HepG2 (cell line): Measurements from ENCODE around the gene TBC1D5. TPM values are rescaled to one million over a fixed set of nuclear protein-coding genes. Genes with fewer than 3 reads are reported as not detected.

Experiments
- ATAC-seq: fragments of 200-7000 bp; cut with Tn5 transposase; 3 replicates; pipeline ENCODE4 v1.9.1; 2020; ENCODE audit warnings: mild to moderate bottlenecking, moderate library complexity
- BruUV-seq: library from RNA; stranded (reverse); fragments of 400-500 nt; replicated peaks from 2 replicates; lab custom pipeline; 2021; lab: Mats Ljungman, UMichigan
- CTCF ChIA-PET: fragments of 300-600 bp; formaldehyde crosslinking; extraction: SDS; loops from one replicate; lab custom pipeline; 2021; ENCODE audit warnings: low total read pairs, inconsistent platforms, low intra/inter-chr PET ratio; lab: Yijun Ruan, JAX
- POLR2A ChIA-PET: fragments of 350-600 bp; sonication (Branson Sonifier 250); formaldehyde crosslinking; loops from one replicate; lab custom pipeline; 2020; ENCODE audit warnings: antibody characterized with exemption, inconsistent platforms; lab: Yijun Ruan, JAX
- DNase-seq: peaks from one replicate; pipeline ENCODE4 v3.0.0-alpha.2; 2015; ENCODE audit warnings: low spot score
- FAIRE-seq: peaks from 3 replicates; lab custom pipeline; 2011; peaks lifted over from hg19 to GRCh38; lab: Jason Lieb, UNC
- H2AFZ ChIP-seq: one replicate; pipeline ENCODE4 v1.6.1; 2011; ENCODE audit warnings: low read length, inconsistent platforms
- H3K27ac ChIP-seq: fragments of 300-600 bp; 3 replicates; pipeline ENCODE4 v1.8.0; 2011; ENCODE audit warnings: mixed run types, mild to moderate bottlenecking, mixed read lengths, low read length, inconsistent platforms; ENCODE audit not compliant: insufficient read depth; ENCODE audit errors: extremely low read length
- H3K27me3 ChIP-seq, 2 experiments: fragments of 200-600 bp in 1 of 2; 2 replicates in 1 of 2; 3 replicates in 1 of 2; pipeline versions ENCODE4 v1.6.0 to v1.8.0; 2011; ENCODE audit warnings: low read length in 2 of 2, mild to moderate bottlenecking in 2 of 2, moderate library complexity in 2 of 2, inconsistent platforms in 1 of 2; ENCODE audit not compliant: insufficient read depth in 2 of 2, control insufficient read depth in 1 of 2
- H3K36me3 ChIP-seq, 2 experiments: fragments of 200-600 bp in 1 of 2; replicated peaks in 1 of 2; 2 replicates in 1 of 2; 3 replicates in 1 of 2; pipeline versions ENCODE4 v1.5.1 to v1.8.0; 2011; ENCODE audit warnings: low read length in 2 of 2, inconsistent platforms in 1 of 2; ENCODE audit not compliant: insufficient read depth in 2 of 2, control insufficient read depth in 1 of 2
- H3K4me1 ChIP-seq: 2 replicates; pipeline ENCODE4 v1.5.1; 2012; ENCODE audit warnings: low read length, inconsistent platforms; ENCODE audit not compliant: insufficient read depth
- H3K4me2 ChIP-seq: 2 replicates; pipeline ENCODE4 v1.6.0; 2011; ENCODE audit warnings: low read depth, low read length, inconsistent platforms
- H3K4me3 ChIP-seq, 3 experiments: fragments of 200-600 bp in 1 of 3; sonication (generic), shearing (Covaris generic) in 1 of 3; replicated peaks in 1 of 3; 2 replicates each; pipeline ENCODE4 v1.5.1; 2011 to 2016; ENCODE audit warnings: low read length in 3 of 3, inconsistent platforms in 2 of 3, low read depth in 2 of 3, mild to moderate bottlenecking in 2 of 3, control low read depth in 1 of 3, mixed read lengths in 1 of 3; ENCODE audit not compliant: insufficient read depth in 1 of 3
- H3K79me2 ChIP-seq: one replicate; pipeline ENCODE4 v1.6.1; 2011; ENCODE audit warnings: low read length, inconsistent platforms; ENCODE audit not compliant: insufficient read depth
- H3K9ac ChIP-seq: 2 replicates; pipeline ENCODE4 v1.6.0; 2011; ENCODE audit warnings: mild to moderate bottlenecking, low read depth, low read length, inconsistent platforms; ENCODE audit not compliant: insufficient read depth
- H3K9me3 ChIP-seq: 2 replicates; pipeline ENCODE4 v1.5.1; 2012; ENCODE audit warnings: mild to moderate bottlenecking, low read length
- H4K20me1 ChIP-seq: 2 replicates; pipeline ENCODE4 v1.6.0; 2011; ENCODE audit warnings: inconsistent platforms, mild to moderate bottlenecking, low read length, moderate library complexity; ENCODE audit not compliant: insufficient read depth
- ATAD3A ChIP-seq: sonication (generic); formaldehyde crosslinking; IDR thresholded peaks from 2 replicates; pipeline ENCODE4 v1.4.0; 2020; ENCODE audit warnings: missing genetic modification reagents
- ATF2 ChIP-seq: sonication (generic); formaldehyde crosslinking; IDR thresholded peaks from 2 replicates; pipeline ENCODE4 v1.4.0; 2020; ENCODE audit warnings: missing genetic modification reagents
- FOXJ3 ChIP-seq: sonication (generic); formaldehyde crosslinking; IDR thresholded peaks from 2 replicates; pipeline ENCODE4 v1.4.0; 2020; ENCODE audit warnings: missing genetic modification reagents, mild to moderate bottlenecking, borderline replicate concordance
- LRRFIP1 ChIP-seq: sonication (generic); formaldehyde crosslinking; conservative IDR thresholded peaks from 2 replicates; pipeline ENCODE4 v1.4.0; 2020; ENCODE audit warnings: missing genetic modification reagents
- NFKBIZ ChIP-seq: IDR thresholded peaks from 2 replicates; pipeline ENCODE4 v1.6.1; 2018; ENCODE audit warnings: missing genetic modification reagents, missing compliant biosample characterization
- PHF5A ChIP-seq: IDR thresholded peaks from one replicate; pipeline ENCODE4 v1.6.1; 2018; ENCODE audit warnings: low read depth, missing genetic modification reagents; ENCODE audit not compliant: unreplicated experiment
- SNAPC2 ChIP-seq: sonication (generic); formaldehyde crosslinking; IDR thresholded peaks from 2 replicates; pipeline ENCODE4 v1.8.1; 2022; ENCODE audit warnings: mild to moderate bottlenecking, missing genetic modification reagents
- SRY ChIP-seq: sonication (generic); formaldehyde crosslinking; IDR thresholded peaks from 2 replicates; pipeline ENCODE4 v1.8.0; 2022; ENCODE audit warnings: mild to moderate bottlenecking, missing genetic modification reagents
- TAF15 ChIP-seq: fragments of 200-400 bp; formaldehyde crosslinking; IDR thresholded peaks from one replicate; pipeline ENCODE4 v1.6.1; 2018; ENCODE audit warnings: mild to moderate bottlenecking, low read depth, low read length; ENCODE audit not compliant: poor library complexity, severe bottlenecking
- ZBTB21 ChIP-seq: sonication (generic); formaldehyde crosslinking; IDR thresholded peaks from 2 replicates; pipeline ENCODE4 v1.4.0; 2020; ENCODE audit warnings: missing genetic modification reagents
- ZBTB3 ChIP-seq: sonication (generic); formaldehyde crosslinking; IDR thresholded peaks from 2 replicates; pipeline ENCODE4 v1.4.0; 2020; ENCODE audit warnings: low read depth, mild to moderate bottlenecking, moderate library complexity, missing genetic modification reagents, borderline replicate concordance
- ZMAT3 ChIP-seq: sonication (generic); formaldehyde crosslinking; conservative IDR thresholded peaks from 2 replicates; pipeline ENCODE4 v1.7.0; 2021; ENCODE audit warnings: missing genetic modification reagents
- ZNF230 ChIP-seq: sonication (generic); formaldehyde crosslinking; IDR thresholded peaks from 2 replicates; pipeline ENCODE4 v1.4.0; 2020; ENCODE audit warnings: mild to moderate bottlenecking, missing genetic modification reagents
- ZNF382 ChIP-seq: sonication (generic); formaldehyde crosslinking; IDR thresholded peaks from 2 replicates; pipeline ENCODE4 v1.5.0; 2020; ENCODE audit warnings: missing genetic modification reagents, mild to moderate bottlenecking, borderline replicate concordance
- ZNF451 ChIP-seq: sonication (generic); formaldehyde crosslinking; IDR thresholded peaks from 2 replicates; pipeline ENCODE4 v1.5.0; 2020; ENCODE audit warnings: mild to moderate bottlenecking, missing genetic modification reagents
- ZNF607 ChIP-seq: sonication (generic); formaldehyde crosslinking; IDR thresholded peaks from 2 replicates; pipeline ENCODE4 v1.5.1; 2020; ENCODE audit warnings: missing genetic modification reagents, mild to moderate bottlenecking, borderline replicate concordance
- ZNF788 ChIP-seq: sonication (generic); formaldehyde crosslinking; IDR thresholded peaks from 2 replicates; pipeline ENCODE4 v1.5.0; 2020; ENCODE audit warnings: mild to moderate bottlenecking, missing genetic modification reagents, borderline replicate concordance
- ZNF850 ChIP-seq: sonication (generic); formaldehyde crosslinking; conservative IDR thresholded peaks from 2 replicates; pipeline ENCODE4 v1.9.0; 2021; ENCODE audit warnings: mild to moderate bottlenecking, missing genetic modification reagents
- WGBS: methylation state at CpG from one replicate; pipeline ENCODE4 v1.1.6; 2017; ENCODE audit warnings: low lambda C conversion rate; 5-methylcytosine and 5-hydroxymethylcytosine counted together
- in situ Hi-C: cut with HindIII; loops from 2 replicates; pipeline ENCODE4 v1.10.0; 2017; ENCODE audit warnings: low pct_unique_long_range_greater_than_20kb; ENCODE audit not compliant: extremely low pct_ligation_motif_present
- intact Hi-C: fragments of 100-400 bp; cut with micrococcal nuclease; formaldehyde crosslinking; loops from one replicate; pipeline ENCODE4 v1.10.0; 2022; ENCODE audit not compliant: unreplicated experiment
- polyA plus RNA-seq, 8 experiments: library from polyadenylated mRNA; depleted of rRNA in 3 of 8; stranded (reverse) in 7 of 8; unstranded in 1 of 8; fragments of >200 nt; fragmentation: Illumina TruSeq in 4 of 8; extraction: Trizol in 4 of 8; gene quantifications; 2 replicates each; pipeline versions ENCODE4 v1.2.1 to v1.2.3, GENCODE V29; 2011 to 2016; ENCODE audit warnings: low read depth in 4 of 8, missing spikeins in 1 of 8, mixed read lengths in 1 of 8; ENCODE audit not compliant: insufficient read depth in 1 of 8
- total RNA-seq, 5 experiments: library from RNA; depleted of rRNA; stranded (reverse); fragments of >200 nt; fragmentation: Illumina TruSeq; extraction: Trizol; gene quantifications; 2 replicates each; pipeline ENCODE4 v1.2.3, GENCODE V29; 2016; ENCODE audit warnings: low read depth in 1 of 5

TBC1D5 gene
- total and polyA plus RNA-seq, 2 of the 13 experiments (the other 11 are each of a cell fraction or from before 2014, with no cell fraction given): 19.2 to 33.3 TPM

GRCh38 chr3:17733768-17734167, 8.7 kb downstream of the TBC1D5 start (continued):
- TF ChIP-seq FOXJ3 (CRISPR knock-in tag) (no peak), ATAD3A (no peak), ZNF382 (CRISPR knock-in tag) (no peak)

GRCh38 chr3:17733215-17733614, 9.2 kb downstream of the TBC1D5 start:
- Histone ChIP-seq H3K27me3 (no peaks in the 10 kb centered on the region), H4K20me1 (no peaks in the 10 kb centered on the region), H3K9ac (no peak overlapping the region), H3K4me2 (no peak overlapping the region), H3K27ac (no peak overlapping the region), H2AFZ (no peak overlapping the region), H3K36me3 (peaks cover 0 to 4% of the 10 kb centered on the region in 2 experiments; a peak in 1 of 5 replicates), H3K4me1 (0 out of 2 replicates have a peak, but pooled peaks cover 6% of the 10 kb centered on the region), H3K9me3 (no peaks in the 10 kb centered on the region), H3K4me3 (no peak overlapping the region), H3K79me2 (peaks cover 30% of the 10 kb centered on the region)
- in situ Hi-C loops: no loop called here
- ATAC-seq (no peak), FAIRE-seq (no peak), DNase-seq (no peak)
- WGBS: 97% methylated on average over 3 of the region's 3 CpGs
- ChIA-PET CTCF (no interaction called here), POLR2A (no interaction called here)
- no TSS peak for BruUV-seq
- intact Hi-C loops: no loop called here
- TF ChIP-seq PHF5A (no peak), ZNF788 (CRISPR knock-in tag) (no peak), ZNF850 (CRISPR knock-in tag) (no peak), SRY (no peak), NFKBIZ (CRISPR knock-in tag) (no peak), ZBTB3 (CRISPR knock-in tag) (no peak), ZBTB21 (CRISPR knock-in tag) (no peak), SNAPC2 (no peak), ZMAT3 (no peak), LRRFIP1 (no peak), ATF2 (no peak), ZNF607 (CRISPR knock-in tag) (no peak), TAF15 (no peak), ZNF451 (CRISPR knock-in tag) (no peak), ZNF230 (no peak)
